SK-N-SH treated with all-trans-retinoic acid at 6 μM for 48 hours (cell line): ENCODE measurements around the gene TMEM131.
"Not testable (repeated sequence)": the region's sequence is repeated elsewhere in the genome, so short reads cannot be mapped to it uniquely, and the experiment has no call there.

Experiments used
- ATAC-seq: fragments of 200-7000 bp; cut with Tn5 transposase; 3 replicates; pipeline ENCODE4 v1.9.1; 2020; ENCODE audit warnings: mild to moderate bottlenecking, moderate library complexity
- ARNTL ChIP-seq: fragments of 450-650 bp; formaldehyde crosslinking; IDR thresholded peaks from 2 replicates; pipeline ENCODE4 v1.5.0; 2020; ENCODE audit warnings: low read depth, mild to moderate bottlenecking, moderate library complexity, borderline replicate concordance
- BACH2 ChIP-seq: fragments of 250-450 bp; sonication (Bioruptor Pico); IDR thresholded peaks from 2 replicates; pipeline ENCODE4 v1.9.0; 2021; ENCODE audit warnings: mild to moderate bottlenecking, borderline replicate concordance
- CSDC2 ChIP-seq: fragments of 250-450 bp; sonication (Bioruptor Pico); IDR thresholded peaks from 2 replicates; pipeline ENCODE4 v1.5.0; 2020; ENCODE audit warnings: mild to moderate bottlenecking, moderate library complexity
- GLIS3 ChIP-seq: fragments of 250-450 bp; sonication (Bioruptor Pico); IDR thresholded peaks from 2 replicates; pipeline ENCODE4 v1.5.0; 2020; ENCODE audit warnings: mild to moderate bottlenecking, moderate library complexity
- ISL1 ChIP-seq: fragments of 250-450 bp; sonication (Bioruptor Pico); IDR thresholded peaks from 2 replicates; pipeline ENCODE4 v2.1.2; 2022; ENCODE audit warnings: mild to moderate bottlenecking, moderate library complexity
- OSR1 ChIP-seq: fragments of 250-450 bp; sonication (Bioruptor Pico); IDR thresholded peaks from 2 replicates; pipeline ENCODE4 v1.8.0; 2022; ENCODE audit warnings: moderate library complexity, mild to moderate bottlenecking, inconsistent platforms
- PPARA ChIP-seq: fragments of 250-450 bp; sonication (Bioruptor Pico); IDR thresholded peaks from 2 replicates; pipeline ENCODE4 v1.5.0; 2020; ENCODE audit warnings: mild to moderate bottlenecking, borderline replicate concordance
- RARB ChIP-seq: fragments of 250-450 bp; sonication (Bioruptor Pico); IDR thresholded peaks from 2 replicates; pipeline ENCODE4 v1.8.0; 2021; ENCODE audit warnings: mild to moderate bottlenecking, moderate library complexity
- SNAI2 ChIP-seq: fragments of 250-450 bp; sonication (Bioruptor Pico); IDR thresholded peaks from 2 replicates; pipeline ENCODE4 v1.5.0; 2020; ENCODE audit warnings: mild to moderate bottlenecking, moderate library complexity
- TOX ChIP-seq: fragments of 250-450 bp; sonication (Bioruptor Pico); IDR thresholded peaks from 2 replicates; pipeline ENCODE4 v1.8.0; 2021; ENCODE audit warnings: mild to moderate bottlenecking, moderate library complexity, borderline replicate concordance
- ZFP3 ChIP-seq: fragments of 250-450 bp; sonication (Bioruptor Pico); IDR thresholded peaks from 2 replicates; pipeline ENCODE4 v1.5.0; 2020; ENCODE audit warnings: mild to moderate bottlenecking, moderate library complexity
- ZFP30 ChIP-seq: fragments of 450-650 bp; formaldehyde crosslinking; IDR thresholded peaks from 2 replicates; pipeline ENCODE4 v1.5.0; 2022; ENCODE audit warnings: mild to moderate bottlenecking, moderate library complexity
- ZNF565 ChIP-seq: fragments of 450-650 bp; formaldehyde crosslinking; conservative IDR thresholded peaks from 2 replicates; pipeline ENCODE4 v1.5.0; 2020; ENCODE audit warnings: low read depth, mild to moderate bottlenecking, moderate library complexity
- ZNF70 ChIP-seq: fragments of 450-650 bp; formaldehyde crosslinking; IDR thresholded peaks from 2 replicates; pipeline ENCODE4 v1.5.0; 2020; ENCODE audit warnings: mild to moderate bottlenecking, moderate library complexity
- ZNF8 ChIP-seq: fragments of 450-650 bp; formaldehyde crosslinking; IDR thresholded peaks from 2 replicates; pipeline ENCODE4 v1.5.0; 2020; ENCODE audit warnings: mild to moderate bottlenecking, moderate library complexity
- TF ChIP-seq, protein P1 (sequence below): fragments of 250-450 bp; sonication (Bioruptor Pico); IDR thresholded peaks from 2 replicates; pipeline ENCODE4 v1.8.0; 2021; ENCODE audit warnings: low read depth, mild to moderate bottlenecking, moderate library complexity, borderline replicate concordance
- TF ChIP-seq, protein P2 (sequence below): fragments of 250-450 bp; sonication (Bioruptor Pico); IDR thresholded peaks from 2 replicates; pipeline ENCODE4 v1.5.0; 2020; ENCODE audit warnings: mild to moderate bottlenecking, moderate library complexity
- TF ChIP-seq, protein P3 (sequence below): fragments of 250-450 bp; sonication (Bioruptor Pico); IDR thresholded peaks from 2 replicates; pipeline ENCODE4 v1.5.1; 2020; ENCODE audit warnings: low read depth, mild to moderate bottlenecking, moderate library complexity
- TF ChIP-seq, protein P4 (sequence below): fragments of 250-450 bp; sonication (Bioruptor Pico); IDR thresholded peaks from 2 replicates; pipeline ENCODE4 v1.8.0; 2020; ENCODE audit warnings: mild to moderate bottlenecking, moderate library complexity, borderline replicate concordance

TMEM131 gene

DNA sequence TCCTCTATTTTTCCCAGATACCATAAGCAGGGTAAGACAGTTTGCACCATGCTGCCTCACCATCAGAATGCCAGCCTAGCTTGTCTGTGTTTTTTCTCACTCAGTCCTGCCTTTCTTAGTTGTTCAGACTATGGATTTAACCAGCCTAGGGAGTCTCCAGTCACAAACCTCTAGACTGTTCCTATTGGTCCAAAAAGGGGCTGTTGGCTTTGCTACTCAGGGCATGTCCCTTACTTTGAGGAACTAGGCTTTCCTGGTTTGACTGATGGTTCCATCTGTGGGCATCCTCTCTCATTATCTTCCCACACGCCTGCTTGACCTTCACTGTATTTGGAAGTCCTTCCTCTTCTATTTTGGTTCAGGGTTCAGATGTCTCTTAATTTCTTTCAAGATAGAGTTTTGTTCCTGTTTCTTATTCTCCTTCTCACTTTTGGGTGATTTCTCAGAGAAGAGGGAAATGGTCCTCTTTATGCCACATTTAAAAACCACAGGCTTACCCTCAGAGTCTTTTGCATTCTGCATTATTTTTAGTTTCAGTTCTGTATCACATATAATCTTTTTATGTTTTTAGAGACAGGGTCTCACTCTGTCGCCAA lies 31.3 kb upstream of the TMEM131 start:
- ATAC-seq: peak; percentile 49

DNA sequence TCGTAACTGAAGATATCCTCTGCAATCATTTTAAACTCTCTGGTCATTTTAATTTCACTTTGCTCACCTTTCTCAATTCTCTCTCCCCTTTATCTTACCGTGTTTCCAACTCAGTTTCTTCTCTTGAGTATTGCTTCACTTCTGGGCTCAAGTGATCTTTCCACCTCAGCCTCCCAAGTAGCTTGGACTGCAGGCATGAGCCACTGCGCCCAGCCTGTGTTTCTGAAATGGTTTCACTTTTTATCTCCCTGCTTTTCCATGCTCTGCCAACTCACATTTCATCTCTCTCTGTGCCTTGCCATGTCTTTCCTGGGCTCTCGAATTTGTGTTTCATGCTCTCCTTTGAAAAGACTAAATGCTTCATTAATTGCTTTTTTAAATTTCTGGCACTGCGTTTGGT lies 30.5 kb upstream of the TMEM131 start:
- ATAC-seq: peak; percentile 64
- TF ChIP-seq, protein P1, sequence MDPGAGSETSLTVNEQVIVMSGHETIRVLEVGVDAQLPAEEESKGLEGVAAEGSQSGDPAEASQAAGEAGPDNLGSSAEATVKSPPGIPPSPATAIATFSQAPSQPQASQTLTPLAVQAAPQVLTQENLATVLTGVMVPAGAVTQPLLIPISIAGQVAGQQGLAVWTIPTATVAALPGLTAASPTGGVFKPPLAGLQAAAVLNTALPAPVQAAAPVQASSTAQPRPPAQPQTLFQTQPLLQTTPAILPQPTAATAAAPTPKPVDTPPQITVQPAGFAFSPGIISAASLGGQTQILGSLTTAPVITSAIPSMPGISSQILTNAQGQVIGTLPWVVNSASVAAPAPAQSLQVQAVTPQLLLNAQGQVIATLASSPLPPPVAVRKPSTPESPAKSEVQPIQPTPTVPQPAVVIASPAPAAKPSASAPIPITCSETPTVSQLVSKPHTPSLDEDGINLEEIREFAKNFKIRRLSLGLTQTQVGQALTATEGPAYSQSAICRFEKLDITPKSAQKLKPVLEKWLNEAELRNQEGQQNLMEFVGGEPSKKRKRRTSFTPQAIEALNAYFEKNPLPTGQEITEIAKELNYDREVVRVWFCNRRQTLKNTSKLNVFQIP (CRISPR knock-in tag): no peak
- TF ChIP-seq ISL1 (CRISPR knock-in tag): no peak
- no peak for TF ChIP-seq ARNTL (CRISPR knock-in tag)
- TF ChIP-seq ZFP3 (CRISPR knock-in tag): no peak
- TF ChIP-seq ZFP30 (CRISPR knock-in tag): no peak
- no peak for TF ChIP-seq ZNF70 (CRISPR knock-in tag)
- TF ChIP-seq CSDC2: no peak
- TF ChIP-seq OSR1 (CRISPR knock-in tag): no peak
- TF ChIP-seq TOX (CRISPR knock-in tag): no peak
- TF ChIP-seq, protein P2, sequence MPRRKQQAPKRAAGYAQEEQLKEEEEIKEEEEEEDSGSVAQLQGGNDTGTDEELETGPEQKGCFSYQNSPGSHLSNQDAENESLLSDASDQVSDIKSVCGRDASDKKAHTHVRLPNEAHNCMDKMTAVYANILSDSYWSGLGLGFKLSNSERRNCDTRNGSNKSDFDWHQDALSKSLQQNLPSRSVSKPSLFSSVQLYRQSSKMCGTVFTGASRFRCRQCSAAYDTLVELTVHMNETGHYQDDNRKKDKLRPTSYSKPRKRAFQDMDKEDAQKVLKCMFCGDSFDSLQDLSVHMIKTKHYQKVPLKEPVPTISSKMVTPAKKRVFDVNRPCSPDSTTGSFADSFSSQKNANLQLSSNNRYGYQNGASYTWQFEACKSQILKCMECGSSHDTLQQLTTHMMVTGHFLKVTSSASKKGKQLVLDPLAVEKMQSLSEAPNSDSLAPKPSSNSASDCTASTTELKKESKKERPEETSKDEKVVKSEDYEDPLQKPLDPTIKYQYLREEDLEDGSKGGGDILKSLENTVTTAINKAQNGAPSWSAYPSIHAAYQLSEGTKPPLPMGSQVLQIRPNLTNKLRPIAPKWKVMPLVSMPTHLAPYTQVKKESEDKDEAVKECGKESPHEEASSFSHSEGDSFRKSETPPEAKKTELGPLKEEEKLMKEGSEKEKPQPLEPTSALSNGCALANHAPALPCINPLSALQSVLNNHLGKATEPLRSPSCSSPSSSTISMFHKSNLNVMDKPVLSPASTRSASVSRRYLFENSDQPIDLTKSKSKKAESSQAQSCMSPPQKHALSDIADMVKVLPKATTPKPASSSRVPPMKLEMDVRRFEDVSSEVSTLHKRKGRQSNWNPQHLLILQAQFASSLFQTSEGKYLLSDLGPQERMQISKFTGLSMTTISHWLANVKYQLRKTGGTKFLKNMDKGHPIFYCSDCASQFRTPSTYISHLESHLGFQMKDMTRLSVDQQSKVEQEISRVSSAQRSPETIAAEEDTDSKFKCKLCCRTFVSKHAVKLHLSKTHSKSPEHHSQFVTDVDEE (CRISPR knock-in tag): no peak
- TF ChIP-seq, protein P3, sequence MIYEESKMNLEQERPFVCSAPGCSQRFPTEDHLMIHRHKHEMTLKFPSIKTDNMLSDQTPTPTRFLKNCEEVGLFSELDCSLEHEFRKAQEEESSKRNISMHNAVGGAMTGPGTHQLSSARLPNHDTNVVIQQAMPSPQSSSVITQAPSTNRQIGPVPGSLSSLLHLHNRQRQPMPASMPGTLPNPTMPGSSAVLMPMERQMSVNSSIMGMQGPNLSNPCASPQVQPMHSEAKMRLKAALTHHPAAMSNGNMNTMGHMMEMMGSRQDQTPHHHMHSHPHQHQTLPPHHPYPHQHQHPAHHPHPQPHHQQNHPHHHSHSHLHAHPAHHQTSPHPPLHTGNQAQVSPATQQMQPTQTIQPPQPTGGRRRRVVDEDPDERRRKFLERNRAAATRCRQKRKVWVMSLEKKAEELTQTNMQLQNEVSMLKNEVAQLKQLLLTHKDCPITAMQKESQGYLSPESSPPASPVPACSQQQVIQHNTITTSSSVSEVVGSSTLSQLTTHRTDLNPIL (CRISPR knock-in tag): no peak
- no peak for TF ChIP-seq BACH2
- TF ChIP-seq RARB (CRISPR knock-in tag): no peak
- TF ChIP-seq ZNF8: no peak
- TF ChIP-seq, protein P4, sequence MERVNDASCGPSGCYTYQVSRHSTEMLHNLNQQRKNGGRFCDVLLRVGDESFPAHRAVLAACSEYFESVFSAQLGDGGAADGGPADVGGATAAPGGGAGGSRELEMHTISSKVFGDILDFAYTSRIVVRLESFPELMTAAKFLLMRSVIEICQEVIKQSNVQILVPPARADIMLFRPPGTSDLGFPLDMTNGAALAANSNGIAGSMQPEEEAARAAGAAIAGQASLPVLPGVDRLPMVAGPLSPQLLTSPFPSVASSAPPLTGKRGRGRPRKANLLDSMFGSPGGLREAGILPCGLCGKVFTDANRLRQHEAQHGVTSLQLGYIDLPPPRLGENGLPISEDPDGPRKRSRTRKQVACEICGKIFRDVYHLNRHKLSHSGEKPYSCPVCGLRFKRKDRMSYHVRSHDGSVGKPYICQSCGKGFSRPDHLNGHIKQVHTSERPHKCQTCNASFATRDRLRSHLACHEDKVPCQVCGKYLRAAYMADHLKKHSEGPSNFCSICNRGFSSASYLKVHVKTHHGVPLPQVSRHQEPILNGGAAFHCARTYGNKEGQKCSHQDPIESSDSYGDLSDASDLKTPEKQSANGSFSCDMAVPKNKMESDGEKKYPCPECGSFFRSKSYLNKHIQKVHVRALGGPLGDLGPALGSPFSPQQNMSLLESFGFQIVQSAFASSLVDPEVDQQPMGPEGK (CRISPR knock-in tag): no peak
- TF ChIP-seq, all 23 proteins: peak for 0

More for the DNA sequence above, 31.3 kb upstream of the TMEM131 start:
- no peak for TF ChIP-seq ZNF8
- TF ChIP-seq, protein P1 (CRISPR knock-in tag): no peak
- TF ChIP-seq ISL1 (CRISPR knock-in tag): no peak
- TF ChIP-seq ARNTL (CRISPR knock-in tag): no peak
- no peak for TF ChIP-seq TOX (CRISPR knock-in tag)

DNA sequence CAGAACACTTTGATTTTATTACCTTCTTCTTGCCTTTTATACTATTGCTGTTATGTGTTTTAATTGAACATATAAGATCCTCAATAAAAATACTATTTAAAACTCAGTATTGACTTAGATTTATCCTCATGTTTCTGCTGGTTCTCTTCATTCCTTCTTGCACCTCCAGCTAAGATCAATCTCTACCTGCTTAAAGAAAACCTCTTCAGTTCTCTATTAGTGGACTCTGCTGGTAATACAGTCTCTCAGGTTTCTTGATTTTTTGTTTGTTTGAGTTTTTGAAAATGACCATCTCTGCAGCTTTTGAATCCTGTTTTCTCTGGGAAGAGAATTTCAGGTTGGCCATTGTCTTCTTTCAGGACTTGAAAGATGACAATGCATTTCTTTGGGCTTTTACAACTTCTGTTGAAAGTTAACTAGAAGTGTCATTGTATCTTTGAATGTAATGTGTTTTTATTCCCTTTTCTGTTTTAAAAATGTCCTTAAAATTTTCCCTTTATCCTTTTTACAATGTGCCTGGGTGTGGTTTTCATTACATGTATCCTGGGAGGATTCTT lies 29.8 kb upstream of the TMEM131 start:
- ATAC-seq: no peak
- no peak for TF ChIP-seq ZNF565 (CRISPR knock-in tag)
- no peak for TF ChIP-seq ZNF70 (CRISPR knock-in tag)
- TF ChIP-seq, protein P4 (CRISPR knock-in tag): no peak
- TF ChIP-seq, protein P1 (CRISPR knock-in tag): no peak
- no peak for TF ChIP-seq GLIS3 (CRISPR knock-in tag)
- no peak for TF ChIP-seq PPARA (CRISPR knock-in tag)
- no peak for TF ChIP-seq SNAI2 (CRISPR knock-in tag)

DNA sequence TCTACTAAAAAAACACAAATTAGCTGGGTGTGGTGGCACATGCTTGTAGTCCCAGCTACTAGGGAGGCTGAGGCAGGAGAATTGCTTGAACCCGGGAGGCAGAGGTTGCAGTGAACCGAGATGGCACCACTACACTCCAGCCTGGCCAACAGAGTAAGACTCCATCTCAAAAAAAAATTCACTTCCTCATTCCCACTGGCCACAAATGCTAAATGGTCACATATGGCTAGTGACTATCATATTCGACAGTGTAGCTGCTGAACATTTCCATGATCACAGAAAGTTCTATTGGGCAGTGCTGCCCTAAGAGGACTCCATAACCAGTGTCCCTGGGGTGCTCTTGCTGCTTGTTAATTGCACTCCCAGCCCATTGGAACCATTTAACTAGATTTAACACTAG lies 26.3 kb upstream of the TMEM131 start:
- ATAC-seq: not testable (repeated sequence)
